ENCODE measurements around the gene HYI.
"Not testable (repeated sequence)": the region's sequence is repeated elsewhere in the genome, so short reads cannot be mapped to it uniquely, and the experiment has no call there.

The HYI gene

DNA sequence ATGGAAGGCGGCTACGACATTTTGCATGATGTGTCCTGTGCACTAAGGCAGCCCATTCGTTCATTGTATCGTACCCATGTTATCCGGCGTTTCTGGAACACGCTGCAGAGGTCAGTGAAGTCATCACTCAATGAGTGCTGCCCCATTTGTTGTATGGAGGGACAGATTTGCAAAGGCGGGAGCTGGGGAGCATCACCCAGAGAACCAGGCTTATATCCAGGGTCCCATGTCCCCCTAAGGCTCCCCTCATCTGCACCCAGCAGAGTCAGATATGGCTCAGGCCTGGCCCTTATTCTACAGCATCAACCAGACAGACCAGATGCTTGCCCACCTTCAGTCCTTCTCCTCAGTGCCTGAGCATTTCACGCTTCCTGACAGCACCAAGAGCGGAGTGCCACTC is 32.9 kb downstream of the HYI start:
- TF ChIP-seq, protein P1, sequence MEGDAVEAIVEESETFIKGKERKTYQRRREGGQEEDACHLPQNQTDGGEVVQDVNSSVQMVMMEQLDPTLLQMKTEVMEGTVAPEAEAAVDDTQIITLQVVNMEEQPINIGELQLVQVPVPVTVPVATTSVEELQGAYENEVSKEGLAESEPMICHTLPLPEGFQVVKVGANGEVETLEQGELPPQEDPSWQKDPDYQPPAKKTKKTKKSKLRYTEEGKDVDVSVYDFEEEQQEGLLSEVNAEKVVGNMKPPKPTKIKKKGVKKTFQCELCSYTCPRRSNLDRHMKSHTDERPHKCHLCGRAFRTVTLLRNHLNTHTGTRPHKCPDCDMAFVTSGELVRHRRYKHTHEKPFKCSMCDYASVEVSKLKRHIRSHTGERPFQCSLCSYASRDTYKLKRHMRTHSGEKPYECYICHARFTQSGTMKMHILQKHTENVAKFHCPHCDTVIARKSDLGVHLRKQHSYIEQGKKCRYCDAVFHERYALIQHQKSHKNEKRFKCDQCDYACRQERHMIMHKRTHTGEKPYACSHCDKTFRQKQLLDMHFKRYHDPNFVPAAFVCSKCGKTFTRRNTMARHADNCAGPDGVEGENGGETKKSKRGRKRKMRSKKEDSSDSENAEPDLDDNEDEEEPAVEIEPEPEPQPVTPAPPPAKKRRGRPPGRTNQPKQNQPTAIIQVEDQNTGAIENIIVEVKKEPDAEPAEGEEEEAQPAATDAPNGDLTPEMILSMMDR (IDR thresholded peaks at IDR 0.05; ENCODE audit: control insufficient read depth, extremely low read depth, insufficient read depth) = no peak
- no peak for DNase-seq (ENCODE audit: low read depth)

DNA sequence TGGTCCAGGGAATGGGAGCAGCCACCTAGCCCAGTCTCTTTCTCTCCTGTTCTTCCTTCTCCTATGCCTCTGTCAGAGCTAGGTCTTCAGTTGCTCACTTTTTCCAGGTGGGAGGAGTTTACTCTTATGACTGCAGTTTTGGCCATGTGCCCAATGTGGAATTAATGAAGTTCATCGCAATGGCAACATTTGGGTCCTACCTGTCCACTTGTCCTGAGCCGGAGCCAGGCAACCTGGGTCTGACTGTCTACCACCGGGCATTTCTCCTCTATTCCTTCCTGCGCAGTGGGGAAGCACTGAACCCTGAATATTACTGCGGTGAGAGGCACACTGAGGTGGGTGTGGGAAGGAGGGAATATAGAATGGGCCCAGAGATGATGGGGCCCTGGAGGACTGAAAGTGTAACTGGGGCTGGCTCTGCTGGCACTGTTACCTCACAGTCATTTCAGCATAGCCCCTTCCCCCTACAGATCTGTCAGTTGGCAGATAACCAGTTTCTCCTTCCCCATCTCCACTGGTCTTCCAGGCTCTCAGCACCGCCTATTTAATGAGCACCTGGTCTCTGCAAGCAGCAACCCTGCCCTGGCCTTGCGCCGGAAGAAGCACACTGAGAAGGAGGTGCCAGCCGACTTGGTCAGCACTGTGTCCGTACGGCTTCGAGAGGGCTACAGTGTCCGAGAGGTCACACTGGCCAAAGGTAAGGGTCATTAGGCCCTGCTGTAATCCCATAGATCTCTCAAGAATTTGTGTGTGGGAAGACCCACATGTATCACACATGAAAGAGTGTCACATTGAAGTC is 33.9 kb downstream of the HYI start:
- DNase-seq (ENCODE audit: low read depth) = no peak
- TF ChIP-seq, protein P1 (IDR thresholded peaks at IDR 0.05; ENCODE audit: control insufficient read depth, extremely low read depth, insufficient read depth) = no peak
- H3K4me3 ChIP-seq (ENCODE audit: low read depth, low read length) = no peak overlapping the region

More for the DNA sequence above, 32.9 kb downstream of the HYI start:
- no peak overlapping the region for H3K4me3 ChIP-seq (ENCODE audit: low read depth, low read length)

DNA sequence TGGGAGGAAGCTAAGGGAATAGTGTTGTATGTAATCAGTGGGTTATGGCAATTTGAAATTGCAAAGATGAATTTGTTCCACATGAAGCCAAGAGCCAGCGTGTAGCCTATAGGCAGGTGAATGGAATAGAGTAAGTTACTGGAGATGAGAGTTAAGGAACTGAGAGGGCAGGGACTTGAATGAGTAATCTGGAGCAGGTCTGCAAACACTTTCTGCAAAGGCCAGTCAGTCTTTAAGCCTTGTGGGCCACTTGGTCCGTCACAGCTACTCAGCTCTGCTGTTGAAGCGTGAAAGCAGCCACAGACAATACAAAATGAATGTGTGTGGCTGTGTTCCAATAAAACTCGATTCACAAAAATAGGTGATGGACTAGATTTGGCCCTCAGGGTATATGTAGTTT is 34.9 kb downstream of the HYI start:
- H3K4me3 ChIP-seq (ENCODE audit: low read depth, low read length) = no peak overlapping the region
- DNase-seq (ENCODE audit: low read depth) = no peak
- TF ChIP-seq, protein P1 (IDR thresholded peaks at IDR 0.05; ENCODE audit: control insufficient read depth, extremely low read depth, insufficient read depth) = no peak

DNA sequence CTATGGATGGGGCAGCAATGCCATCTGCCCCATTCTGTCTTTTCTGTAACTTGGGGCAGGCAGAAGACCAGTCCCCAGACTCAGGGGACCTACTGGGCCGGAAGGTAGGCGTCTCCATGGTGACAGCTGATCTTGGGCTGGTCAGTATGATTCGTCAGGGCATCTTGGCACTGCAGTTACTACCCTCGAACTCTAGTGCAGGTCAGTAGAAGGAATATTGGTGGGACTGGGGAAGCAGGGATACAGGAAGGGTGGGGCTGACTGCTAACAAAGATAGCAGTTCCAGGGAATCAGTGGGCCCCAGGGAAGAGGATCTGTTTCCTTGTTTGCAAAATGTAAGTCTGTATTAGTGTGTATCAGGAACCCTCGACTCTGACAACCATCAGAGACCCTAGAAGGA is 37.8 kb downstream of the HYI start:
- no peak overlapping the region for H3K4me3 ChIP-seq (ENCODE audit: low read depth, low read length)
- TF ChIP-seq, protein P1 (IDR thresholded peaks at IDR 0.05; ENCODE audit: control insufficient read depth, extremely low read depth, insufficient read depth) = no peak
- DNase-seq (ENCODE audit: low read depth) = no peak

DNA sequence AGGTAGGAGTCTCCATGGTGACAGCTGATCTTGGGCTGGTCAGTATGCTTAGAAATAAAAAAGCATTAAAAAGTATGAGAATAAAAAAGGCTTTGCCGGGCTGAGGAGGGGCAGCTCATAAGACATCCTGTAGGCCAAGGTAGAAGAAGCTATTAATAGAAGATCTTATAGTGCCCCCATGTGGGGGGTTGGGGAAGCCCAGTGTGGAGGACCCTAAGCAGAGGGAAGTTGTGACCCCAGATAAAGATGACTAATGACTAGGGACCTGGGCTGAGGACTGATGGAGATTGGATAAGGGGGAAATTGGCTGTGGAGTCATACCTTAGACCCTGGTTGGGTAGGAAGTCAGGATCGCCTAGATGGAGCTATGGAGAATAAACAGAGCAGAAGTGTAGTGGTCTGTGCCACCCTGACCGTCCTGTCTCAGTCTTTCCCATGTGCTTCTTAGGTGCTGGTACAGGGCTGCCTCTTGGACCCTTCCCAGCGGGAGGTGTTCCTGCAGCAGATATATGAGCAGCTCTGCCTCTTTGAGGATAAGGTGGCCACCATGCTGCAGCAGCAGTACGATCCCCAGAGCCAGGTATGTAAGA is 39.0 kb downstream of the HYI start:
- TF ChIP-seq, protein P1 (IDR thresholded peaks at IDR 0.05; ENCODE audit: control insufficient read depth, extremely low read depth, insufficient read depth) = peak; percentile 51
- DNase-seq (ENCODE audit: low read depth) = no peak
- H3K4me3 ChIP-seq (ENCODE audit: low read depth, low read length) = no peak overlapping the region

DNA sequence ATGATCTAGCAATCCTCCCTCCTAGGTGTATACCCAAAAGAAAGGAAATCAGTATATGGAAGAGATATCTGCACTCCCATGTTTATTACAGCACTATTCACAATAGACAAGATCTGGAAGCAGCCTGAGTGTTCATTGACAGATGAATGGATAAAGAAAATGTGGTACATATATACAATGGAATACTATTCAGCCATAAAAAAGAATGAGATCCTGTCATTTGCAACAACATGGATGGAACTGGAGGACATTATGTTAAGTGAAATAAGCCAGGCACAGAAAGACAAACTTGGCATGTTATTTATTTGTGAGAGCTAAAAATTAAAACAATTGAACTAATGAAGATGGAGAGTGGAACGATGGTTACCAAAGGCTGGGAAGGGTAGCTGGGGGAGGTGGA is 40.3 kb downstream of the HYI start:
- DNase-seq (ENCODE audit: low read depth); H3K4me3 ChIP-seq (ENCODE audit: low read depth, low read length): not testable (repeated sequence)

DNA sequence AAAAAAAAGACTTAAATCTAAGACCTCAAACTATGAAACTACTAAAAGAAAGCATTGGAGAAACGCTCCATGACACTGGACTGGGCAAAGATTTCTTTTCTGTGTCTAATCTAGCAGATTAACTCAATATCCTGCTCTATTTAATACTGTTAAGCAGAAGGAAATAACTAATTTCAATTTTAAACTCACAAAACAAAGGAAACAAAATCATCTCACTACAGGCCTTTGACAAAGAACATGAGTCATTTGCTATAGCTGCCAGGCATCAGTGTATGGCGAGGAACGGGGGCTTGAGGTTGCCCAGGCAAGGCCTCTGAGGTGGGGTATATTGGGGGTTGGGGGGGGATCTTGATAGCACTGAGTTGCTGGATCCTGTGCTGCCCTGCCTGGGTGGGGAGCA is 43.2 kb downstream of the HYI start:
- no peak overlapping the region for H3K4me3 ChIP-seq (ENCODE audit: low read depth, low read length)
- TF ChIP-seq, protein P1 (IDR thresholded peaks at IDR 0.05; ENCODE audit: control insufficient read depth, extremely low read depth, insufficient read depth) = no peak
- no peak for DNase-seq (ENCODE audit: low read depth)

All from LNCaP clone FGC (cell line).